ENCODE results near the gene SOX8.

DNA sequence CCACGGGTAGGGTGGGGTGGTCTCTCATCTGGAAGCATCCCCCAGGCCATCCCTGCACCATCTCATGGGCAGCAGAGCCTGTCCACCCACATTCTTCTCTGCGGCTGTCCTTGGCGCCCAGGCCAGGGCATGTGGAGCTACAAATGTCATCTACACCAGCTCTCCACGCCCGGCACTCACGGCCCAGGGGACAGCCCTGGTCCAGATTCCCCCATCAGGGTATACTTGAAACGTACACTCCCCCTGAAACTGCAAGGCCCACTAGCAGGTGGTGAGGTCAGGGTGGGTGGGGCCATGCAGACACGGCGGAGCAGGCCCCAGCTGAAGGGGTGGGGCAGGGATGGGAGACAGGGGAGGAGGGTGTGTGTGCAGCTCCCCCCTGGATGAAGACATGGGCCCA, 3.2 kb upstream of the SOX8 start:
- TF ChIP-seq, protein P1, sequence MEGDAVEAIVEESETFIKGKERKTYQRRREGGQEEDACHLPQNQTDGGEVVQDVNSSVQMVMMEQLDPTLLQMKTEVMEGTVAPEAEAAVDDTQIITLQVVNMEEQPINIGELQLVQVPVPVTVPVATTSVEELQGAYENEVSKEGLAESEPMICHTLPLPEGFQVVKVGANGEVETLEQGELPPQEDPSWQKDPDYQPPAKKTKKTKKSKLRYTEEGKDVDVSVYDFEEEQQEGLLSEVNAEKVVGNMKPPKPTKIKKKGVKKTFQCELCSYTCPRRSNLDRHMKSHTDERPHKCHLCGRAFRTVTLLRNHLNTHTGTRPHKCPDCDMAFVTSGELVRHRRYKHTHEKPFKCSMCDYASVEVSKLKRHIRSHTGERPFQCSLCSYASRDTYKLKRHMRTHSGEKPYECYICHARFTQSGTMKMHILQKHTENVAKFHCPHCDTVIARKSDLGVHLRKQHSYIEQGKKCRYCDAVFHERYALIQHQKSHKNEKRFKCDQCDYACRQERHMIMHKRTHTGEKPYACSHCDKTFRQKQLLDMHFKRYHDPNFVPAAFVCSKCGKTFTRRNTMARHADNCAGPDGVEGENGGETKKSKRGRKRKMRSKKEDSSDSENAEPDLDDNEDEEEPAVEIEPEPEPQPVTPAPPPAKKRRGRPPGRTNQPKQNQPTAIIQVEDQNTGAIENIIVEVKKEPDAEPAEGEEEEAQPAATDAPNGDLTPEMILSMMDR (IDR thresholded peaks at IDR 0.05; ENCODE audit: low read length): no peak
- no peak for TF ChIP-seq EZH2 (IDR thresholded peaks at IDR 0.05; ENCODE audit: borderline replicate concordance, low read length)
